ENCODE results near the gene ARFRP1.
A peak's percentile ranks its signal among the peaks of the same experiment; 100 is the strongest.
"Not testable (repeated sequence)": the region's sequence is repeated elsewhere in the genome, so short reads cannot be mapped to it uniquely, and the experiment has no call there.

The ARFRP1 gene

DNA sequence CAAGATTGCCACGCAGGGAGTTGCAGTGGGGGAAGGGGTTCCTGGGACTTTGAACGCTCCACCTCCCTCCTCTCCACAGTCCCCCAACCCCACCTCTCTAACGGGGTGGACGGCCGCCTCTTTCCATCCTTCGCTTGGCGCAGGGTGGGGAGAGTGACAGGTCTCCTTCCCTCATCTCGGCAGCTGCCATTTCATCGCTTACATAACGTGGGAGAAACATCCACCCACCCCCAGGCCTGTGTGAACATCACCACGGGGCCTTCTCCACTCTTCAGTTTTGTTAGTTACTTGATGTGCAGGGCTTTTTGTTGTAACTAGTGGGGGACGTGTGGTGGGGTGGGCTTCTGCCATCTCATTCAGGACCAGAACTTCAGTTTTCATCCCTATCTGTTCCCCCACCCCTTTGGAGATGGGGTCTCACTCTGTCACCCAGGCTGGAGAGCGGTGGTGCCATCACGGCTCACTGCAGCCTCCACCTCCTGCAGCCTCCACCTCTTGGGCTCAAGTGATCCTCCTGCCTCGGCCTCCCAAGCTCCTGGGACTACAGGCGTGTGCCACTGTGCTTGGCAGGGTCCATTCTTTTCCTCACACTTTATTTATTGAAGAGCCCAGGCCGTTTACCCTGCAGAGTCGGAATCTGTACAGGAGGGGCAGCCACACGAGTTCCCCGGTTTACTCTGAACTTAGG is 32.0 kb downstream of the ARFRP1 start:
- no peak for DNase-seq (ENCODE audit: low read depth)

DNA sequence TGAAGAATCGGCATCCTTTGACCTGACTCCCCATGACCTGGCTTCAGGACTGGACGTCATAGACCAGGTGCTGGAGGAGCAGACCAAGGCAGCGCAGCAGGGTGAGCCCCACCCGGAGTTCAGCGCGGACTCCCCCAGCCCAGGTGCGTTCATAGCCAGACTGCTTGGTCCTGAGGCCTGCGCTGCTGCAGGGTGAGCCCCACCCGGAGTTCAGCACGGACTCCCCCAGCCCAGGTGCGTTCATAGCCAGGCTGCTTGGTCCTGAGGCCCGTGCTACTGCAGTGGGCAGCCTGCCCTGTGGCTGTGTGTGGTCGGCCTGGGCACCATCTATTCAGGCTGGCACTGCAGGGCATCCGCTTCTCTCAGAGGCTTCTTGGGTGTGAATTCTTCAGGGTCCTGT is 33.8 kb downstream of the ARFRP1 start:
- DNase-seq (ENCODE audit: low read depth), result no peak

- no peak for DNase-seq (ENCODE audit: low read depth)
These were observed 35.1 kb downstream of the ARFRP1 start for GRCh38 chr20:63672666-63673065.

DNA sequence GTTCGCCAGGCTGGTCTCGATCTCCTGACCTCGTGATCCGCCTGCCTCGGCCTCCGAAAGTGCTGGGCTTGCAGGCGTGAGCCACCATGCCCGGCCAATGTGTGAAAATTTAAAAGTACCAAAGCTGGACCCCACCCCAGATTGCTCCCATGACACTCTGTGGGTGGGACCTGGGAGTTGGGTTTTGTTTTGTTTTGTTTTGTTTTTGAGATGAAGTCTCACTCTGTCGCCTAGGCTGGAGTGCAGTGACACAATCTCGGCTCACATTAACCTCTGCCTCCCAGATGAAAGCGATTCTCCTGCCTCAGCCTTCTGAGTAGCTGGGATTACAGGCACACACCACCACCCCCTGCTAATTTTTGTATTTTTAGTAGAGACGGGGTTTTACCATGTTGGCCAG is 36.1 kb downstream of the ARFRP1 start:
- not testable (repeated sequence) for DNase-seq (ENCODE audit: low read depth)

DNA sequence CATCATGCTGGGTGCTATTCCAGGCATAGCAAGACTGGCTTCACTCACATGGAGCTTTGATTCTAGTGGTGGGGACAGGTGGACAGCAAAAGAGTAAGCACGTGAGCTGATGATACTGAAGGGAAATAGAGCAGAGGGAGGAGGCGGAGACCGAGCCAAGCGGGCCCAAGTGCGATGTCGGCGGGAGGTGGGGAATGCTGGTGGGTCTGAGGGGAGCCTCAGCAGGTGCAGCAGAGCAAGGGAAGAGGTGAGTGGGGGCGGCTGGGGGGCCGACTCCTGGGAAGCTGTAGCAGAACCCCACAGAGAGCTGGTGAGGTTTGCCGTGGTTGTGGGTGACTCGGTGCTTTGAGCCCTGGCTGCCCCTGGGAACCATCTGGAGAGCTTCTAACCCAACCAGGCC is 39.4 kb downstream of the ARFRP1 start:
- DNase-seq (ENCODE audit: low read depth), result no peak

DNA sequence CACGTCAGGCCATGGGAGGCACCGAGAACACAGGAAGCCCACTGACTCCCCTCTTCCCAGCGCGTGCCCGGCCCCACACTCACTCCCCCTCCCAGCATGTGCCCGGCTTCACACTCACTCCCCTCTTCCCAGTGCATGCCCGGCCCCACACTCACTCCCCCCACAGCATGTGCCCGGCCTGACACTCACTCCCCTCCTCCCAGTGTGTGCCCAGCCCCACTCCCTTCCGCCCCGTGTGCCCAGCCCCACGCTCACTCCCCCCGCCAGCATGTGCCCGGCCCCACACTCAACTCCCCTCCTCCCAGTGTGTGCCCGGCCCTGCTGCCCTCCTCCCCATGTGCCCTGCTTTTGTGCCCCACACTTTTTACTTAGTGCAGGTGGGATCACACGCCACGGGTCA is 39.9 kb downstream of the ARFRP1 start:
- DNase-seq (ENCODE audit: low read depth), result no peak

- no peak for DNase-seq (ENCODE audit: low read depth)
These were observed 42.1 kb downstream of the ARFRP1 start for GRCh38 chr20:63665708-63666107.

GRCh38 chr20:63664861-63665594 is 42.7 kb downstream of the ARFRP1 start:
- no peak for DNase-seq (ENCODE audit: low read depth)

GRCh38 chr20:63664143-63664851 is 43.5 kb downstream of the ARFRP1 start:
- DNase-seq (ENCODE audit: low read depth), result no peak

DNA sequence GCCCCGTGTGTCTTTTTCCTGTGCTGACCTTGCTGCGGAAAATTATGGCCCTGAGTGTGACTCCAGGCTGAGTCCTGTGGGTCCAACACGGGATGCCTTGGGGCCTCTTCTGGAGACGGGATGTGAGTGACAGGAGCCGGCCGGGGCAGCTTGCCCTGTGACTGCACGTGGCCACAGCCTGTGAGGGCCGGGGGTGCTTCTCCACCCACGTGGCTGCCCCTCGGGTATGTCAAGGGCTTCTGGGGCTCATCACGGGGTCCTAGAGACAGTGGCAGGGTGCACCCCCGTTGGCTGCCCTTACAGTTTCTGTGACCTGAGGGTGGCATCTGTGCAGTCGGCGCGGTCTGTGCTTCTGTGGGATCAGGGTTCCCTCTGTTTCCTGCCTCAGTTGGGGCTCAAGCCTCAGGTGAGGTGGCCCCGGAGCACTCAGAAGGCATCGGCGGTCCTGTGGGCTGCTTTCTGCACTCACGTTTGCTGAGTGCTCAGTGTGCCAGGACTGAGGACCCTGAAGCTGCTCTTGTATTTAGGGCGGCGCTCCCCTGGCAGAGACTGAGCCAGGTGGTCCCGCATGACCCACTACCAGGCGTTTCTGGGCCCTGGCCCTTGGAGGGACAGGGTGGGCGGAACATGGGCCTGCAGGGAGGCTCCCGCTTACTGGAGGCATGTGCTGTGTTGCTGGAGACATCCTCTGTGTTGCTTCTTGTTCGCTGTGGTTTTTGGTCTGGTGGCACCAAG is 44.3 kb downstream of the ARFRP1 start:
- no peak for DNase-seq (ENCODE audit: low read depth)

GRCh38 chr20:63662813-63663189 is 45.0 kb downstream of the ARFRP1 start:
- no peak for DNase-seq (ENCODE audit: low read depth)

DNA sequence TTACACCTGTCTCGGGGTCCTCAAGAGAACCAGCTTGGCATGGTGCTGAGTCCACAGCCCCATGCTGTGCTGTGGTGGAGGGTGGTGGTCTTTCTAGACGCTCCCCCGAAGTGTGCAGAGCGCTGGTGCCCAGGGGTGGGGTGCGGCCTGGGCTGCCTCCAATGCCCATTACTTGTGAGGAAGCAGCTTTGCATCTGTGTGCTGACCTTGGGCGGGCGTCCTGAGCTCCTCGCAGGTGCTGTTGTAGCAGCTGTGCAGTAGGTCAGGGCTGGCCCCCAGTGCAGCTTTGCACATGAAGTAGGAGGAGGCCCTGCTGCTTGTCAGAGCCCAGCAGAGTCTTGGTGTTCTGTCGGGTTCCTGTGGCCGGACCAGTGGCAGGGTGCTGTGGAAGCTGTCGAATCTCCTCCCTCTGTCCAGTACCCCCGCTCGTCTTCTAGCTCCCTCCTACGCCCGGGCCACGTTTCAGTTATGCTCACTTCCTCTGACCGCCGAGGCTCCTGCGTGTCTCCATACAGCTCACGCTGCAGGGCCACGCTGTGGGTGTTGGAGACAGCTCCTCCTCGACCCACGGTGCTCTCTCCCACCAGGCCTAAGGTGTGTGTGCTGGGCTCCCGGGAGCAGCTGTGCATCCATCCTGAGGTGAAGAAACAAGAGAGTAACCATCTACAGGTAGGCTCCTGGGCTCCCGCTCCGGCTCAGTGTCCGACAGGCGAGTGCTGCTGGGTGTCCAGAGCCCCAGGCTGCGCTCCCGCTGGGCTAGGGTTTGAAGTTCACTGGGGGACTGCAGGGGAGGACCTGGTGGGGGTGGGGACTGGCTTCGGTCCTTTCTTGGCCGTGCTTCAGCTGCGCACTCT is 45.6 kb downstream of the ARFRP1 start:
- no peak for DNase-seq (ENCODE audit: low read depth)

- DNase-seq (ENCODE audit: low read depth), result no peak
These were observed 46.7 kb downstream of the ARFRP1 start for GRCh38 chr20:63661108-63661507.

GRCh38 chr20:63660622-63661021 is 47.2 kb downstream of the ARFRP1 start:
- DNase-seq (ENCODE audit: low read depth), result no peak

- DNase-seq (ENCODE audit: low read depth), result not testable (repeated sequence)
These were observed 47.6 kb downstream of the ARFRP1 start for GRCh38 chr20:63660174-63660573.

DNA sequence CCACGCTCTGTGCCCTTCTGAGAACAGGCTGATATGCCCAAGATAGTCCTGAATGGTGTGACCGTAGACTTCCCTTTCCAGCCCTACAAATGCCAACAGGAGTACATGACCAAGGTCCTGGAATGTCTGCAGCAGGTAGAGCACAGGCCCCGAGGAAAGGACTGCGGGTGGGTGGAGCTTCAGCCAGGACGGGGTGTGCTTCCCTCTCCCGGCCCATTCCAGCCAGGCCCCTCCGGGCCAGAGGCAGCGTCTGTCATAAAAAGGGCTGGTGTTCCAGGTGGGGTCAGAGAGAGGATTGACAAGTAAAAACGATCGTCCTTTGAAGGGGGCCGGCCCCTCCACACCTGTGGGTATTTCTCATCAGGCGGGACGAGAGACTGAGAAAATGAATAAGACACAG is 48.4 kb downstream of the ARFRP1 start:
- no peak for DNase-seq (ENCODE audit: low read depth)

DNA sequence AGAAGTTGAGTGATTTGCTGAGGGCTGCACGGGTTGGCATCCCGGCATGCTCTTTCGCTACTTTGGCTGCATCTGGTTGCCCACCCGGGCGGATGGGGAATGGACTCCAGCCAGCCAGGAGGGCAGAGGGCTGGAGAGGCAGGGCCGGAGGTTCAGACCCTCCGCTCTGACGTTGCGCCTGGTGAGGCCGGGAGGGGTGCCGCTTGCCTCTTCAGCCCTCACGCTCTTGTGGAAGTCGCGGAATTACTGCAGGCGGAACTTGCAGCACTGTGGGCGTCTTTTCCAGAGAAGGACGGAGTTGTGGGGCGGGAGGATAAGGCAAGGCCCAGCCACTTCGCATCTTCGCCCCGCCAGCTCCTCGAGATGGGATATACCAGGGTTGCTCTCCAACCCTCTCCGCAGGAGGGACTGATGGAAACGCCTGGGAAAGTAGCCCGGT is 49.0 kb downstream of the ARFRP1 start:
- DNase-seq (ENCODE audit: low read depth), result no peak

GRCh38 chr20:63657937-63658748 is 49.6 kb downstream of the ARFRP1 start, which contains the start of gene RTEL1:
Gene RTEL1, plus strand, starts transcription at chr20:63658312. Its CDS starts 1,091 bp downstream, at chr20:63659403.
- DNase-seq (ENCODE audit: low read depth), result peak; percentile 74

DNA sequence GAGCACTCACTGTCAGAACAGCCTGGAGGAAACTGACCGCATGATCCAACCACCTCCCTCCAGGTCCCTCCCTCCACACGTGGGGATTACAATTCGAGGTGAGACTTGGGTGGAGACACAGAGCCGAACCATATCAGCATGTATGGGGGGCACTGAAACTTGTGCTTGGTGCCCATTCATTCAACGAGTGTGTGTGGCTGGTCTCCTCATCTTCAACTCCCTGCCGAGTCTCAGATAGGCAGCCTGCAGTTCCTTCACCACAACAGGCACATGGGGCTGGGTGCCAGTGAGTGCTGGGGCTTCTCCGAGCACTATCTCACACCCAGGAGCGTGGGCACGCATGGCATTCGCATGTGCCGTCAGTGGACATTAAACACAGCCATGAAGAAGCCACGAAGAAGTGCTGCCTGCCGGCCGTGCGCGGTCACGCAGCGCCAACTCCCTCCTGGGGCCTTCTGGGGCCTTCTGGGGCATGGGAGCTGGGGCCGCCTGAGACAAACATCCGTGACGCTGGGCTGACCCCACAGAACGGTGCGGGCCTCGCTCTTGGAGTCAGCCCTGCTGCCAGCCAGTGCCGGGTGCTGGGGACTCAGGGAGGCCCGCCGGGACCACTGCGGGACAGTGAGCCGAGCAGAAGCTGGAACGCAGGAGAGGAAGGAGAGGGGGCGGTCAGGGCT is 50.4 kb downstream of the ARFRP1 start:
- no peak for DNase-seq (ENCODE audit: low read depth)

DNA sequence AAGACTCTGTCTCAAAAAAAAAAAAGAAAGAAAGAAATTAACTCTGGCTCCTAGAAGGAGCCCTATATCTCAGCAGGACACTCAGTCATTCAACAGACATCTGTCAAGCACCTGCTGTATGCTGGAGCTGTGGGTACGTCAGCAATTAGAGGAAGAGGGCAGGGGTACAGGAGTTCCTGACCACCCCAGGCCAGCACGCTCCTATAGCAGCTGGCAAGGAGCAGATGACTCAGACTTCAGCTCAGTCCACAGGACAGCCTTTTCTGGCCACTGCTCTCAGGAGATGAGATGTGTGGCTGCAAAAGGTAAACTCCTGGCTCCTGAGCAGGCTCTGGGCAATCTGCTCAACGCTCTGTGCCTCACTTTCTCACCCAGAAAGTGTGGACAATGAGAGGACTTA is 51.3 kb downstream of the ARFRP1 start:
- DNase-seq (ENCODE audit: low read depth), result no peak
